ENCODE data around the gene NDUFA13.

Gene NDUFA13

DNA sequence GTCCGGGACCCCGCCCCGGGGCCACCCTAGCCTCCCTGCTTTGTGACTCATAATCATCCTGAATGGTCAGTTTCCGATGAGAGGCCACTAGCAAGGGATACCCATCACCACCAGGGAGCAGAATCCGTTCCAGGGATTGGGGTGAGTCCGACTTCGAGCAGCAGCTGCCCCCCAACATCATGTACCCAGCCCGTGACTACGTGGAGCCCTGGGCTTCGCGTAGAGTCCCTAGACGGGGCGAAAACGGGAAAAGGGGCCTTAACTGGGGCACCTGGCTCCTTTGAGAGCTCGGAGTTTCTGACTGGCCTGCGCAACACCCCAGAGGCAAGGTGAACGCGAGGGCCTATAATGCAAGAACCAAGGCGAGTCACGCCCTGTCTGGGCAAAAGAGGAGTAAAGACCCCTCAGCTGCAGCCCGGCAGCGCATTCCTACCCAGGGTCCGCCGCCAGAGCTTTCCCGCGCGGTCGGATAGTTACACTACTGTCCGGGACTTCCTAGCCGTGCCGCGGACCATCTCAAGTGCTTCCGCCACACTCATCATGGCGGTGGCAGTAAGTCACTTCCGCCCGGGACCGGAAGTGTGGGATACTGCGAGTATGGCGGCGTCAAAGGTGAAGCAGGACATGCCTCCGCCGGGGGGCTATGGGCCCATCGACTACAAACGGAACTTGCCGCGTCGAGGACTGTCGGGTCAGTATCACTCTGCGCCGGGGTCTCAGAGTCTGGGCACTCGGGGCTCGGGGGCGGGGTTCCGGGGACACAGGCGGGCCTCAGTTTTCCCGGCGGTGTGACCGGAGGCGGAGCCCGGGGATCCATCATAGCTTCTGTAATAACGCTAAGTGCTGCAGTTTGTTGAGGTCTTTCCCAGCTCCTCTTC lies at the start of gene NDUFA13:
Gene NDUFA13, plus strand, starts transcription at position 584 of the 878 bp plus-strand sequence. Its CDS starts 14 bp downstream, at position 598.
- Histone ChIP-seq H3K9me2 (replicated peaks; ENCODE audit: low read depth, low read length) (no peaks in the 10 kb centered on the region), H3K4me1 (ENCODE audit: insufficient read depth, low read length, poor library complexity, severe bottlenecking) (peaks cover 25% of the 10 kb centered on the region), H3K9ac (ENCODE audit: low read depth, low read length, poor library complexity, severe bottlenecking) (peak within 1 kb of the TSS; percentile 94), H3F3A (ENCODE audit: low read depth) (no peaks in the 10 kb centered on the region), H3K36me3 (ENCODE audit: insufficient read depth, low read length) (0 out of 2 replicates have a peak, but pooled peaks cover 2% of the 10 kb centered on the region), H2AFZ (ENCODE audit: low read length) (peak within 1 kb of the TSS; percentile 66), H3K79me2 (ENCODE audit: insufficient read depth, low read length) (peaks cover 57% of the 10 kb centered on the region), H3K27me3 (ENCODE audit: insufficient read depth, low read length, poor library complexity, severe bottlenecking) (no peaks in the 10 kb centered on the region), H3K4me3 (ENCODE audit: low read length, poor library complexity, severe bottlenecking) (peak within 1 kb of the TSS; percentile 92), H3K4me2 (ENCODE audit: low read depth, low read length, poor library complexity, severe bottlenecking) (peak within 1 kb of the TSS; percentile 96), H3K9me3 (ENCODE audit: insufficient read depth, low read depth, low read length) (no peaks in the 10 kb centered on the region), H4K20me1 (ENCODE audit: insufficient read depth, low read length, poor library complexity, severe bottlenecking) (peaks cover 8% of the 10 kb centered on the region)
- TF ChIP-seq, protein P1, sequence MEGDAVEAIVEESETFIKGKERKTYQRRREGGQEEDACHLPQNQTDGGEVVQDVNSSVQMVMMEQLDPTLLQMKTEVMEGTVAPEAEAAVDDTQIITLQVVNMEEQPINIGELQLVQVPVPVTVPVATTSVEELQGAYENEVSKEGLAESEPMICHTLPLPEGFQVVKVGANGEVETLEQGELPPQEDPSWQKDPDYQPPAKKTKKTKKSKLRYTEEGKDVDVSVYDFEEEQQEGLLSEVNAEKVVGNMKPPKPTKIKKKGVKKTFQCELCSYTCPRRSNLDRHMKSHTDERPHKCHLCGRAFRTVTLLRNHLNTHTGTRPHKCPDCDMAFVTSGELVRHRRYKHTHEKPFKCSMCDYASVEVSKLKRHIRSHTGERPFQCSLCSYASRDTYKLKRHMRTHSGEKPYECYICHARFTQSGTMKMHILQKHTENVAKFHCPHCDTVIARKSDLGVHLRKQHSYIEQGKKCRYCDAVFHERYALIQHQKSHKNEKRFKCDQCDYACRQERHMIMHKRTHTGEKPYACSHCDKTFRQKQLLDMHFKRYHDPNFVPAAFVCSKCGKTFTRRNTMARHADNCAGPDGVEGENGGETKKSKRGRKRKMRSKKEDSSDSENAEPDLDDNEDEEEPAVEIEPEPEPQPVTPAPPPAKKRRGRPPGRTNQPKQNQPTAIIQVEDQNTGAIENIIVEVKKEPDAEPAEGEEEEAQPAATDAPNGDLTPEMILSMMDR (conservative IDR thresholded peaks at IDR 0.05; ENCODE audit: low read length) = peak; percentile 18; the same call in 1 of the 2 replicates
- no peak for TF ChIP-seq EZH2phosphoT487 (IDR thresholded peaks at IDR 0.05; ENCODE audit: borderline replicate concordance)

DNA sequence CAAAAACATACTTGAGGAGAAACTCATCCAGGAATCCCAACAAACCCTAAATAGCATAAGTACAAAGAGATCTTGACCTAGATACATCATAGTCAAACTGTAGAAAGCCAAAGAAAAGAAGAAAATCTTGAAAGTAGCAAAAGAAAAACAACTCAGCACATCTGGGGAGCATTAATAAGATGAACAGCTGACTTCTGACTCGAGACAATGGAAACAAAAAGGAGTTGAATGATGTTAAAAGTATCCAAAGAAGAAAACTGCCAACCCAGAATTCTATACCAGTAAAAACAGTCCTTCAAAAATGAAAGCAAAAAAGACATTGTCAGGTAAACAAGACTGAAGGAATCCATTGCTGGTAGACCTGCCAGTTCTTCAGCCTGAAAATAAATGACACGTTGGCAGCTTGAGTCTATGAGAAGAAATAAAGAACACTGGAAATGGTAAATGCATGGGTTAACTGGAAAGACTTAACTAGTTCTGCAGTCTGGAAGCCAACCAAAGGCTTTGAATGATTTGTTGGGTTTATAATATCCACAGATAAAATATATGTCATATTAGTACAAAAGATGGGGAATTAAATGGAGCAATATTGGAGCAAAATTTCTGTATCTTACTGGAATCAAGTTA lies 47.5 kb upstream of the NDUFA13 start:
- Histone ChIP-seq H2AFZ (ENCODE audit: low read length) (no peak overlapping the region), H3K9ac (ENCODE audit: low read depth, low read length, poor library complexity, severe bottlenecking) (no peak overlapping the region), H3K79me2 (ENCODE audit: insufficient read depth, low read length) (peaks cover 94% of the 10 kb centered on the region), H3K4me3 (ENCODE audit: low read length, poor library complexity, severe bottlenecking) (no peak overlapping the region), H3K36me3 (ENCODE audit: insufficient read depth, low read length) (peaks cover 72% of the 10 kb centered on the region), H3K9me3 (ENCODE audit: insufficient read depth, low read depth, low read length) (peaks cover 17% of the 10 kb centered on the region), H3K9me2 (replicated peaks; ENCODE audit: low read depth, low read length) (no peaks in the 10 kb centered on the region), H3K4me2 (ENCODE audit: low read depth, low read length, poor library complexity, severe bottlenecking) (no peak overlapping the region), H3F3A (ENCODE audit: low read depth) (no peaks in the 10 kb centered on the region), H3K27me3 (ENCODE audit: insufficient read depth, low read length, poor library complexity, severe bottlenecking) (no peaks in the 10 kb centered on the region), H4K20me1 (ENCODE audit: insufficient read depth, low read length, poor library complexity, severe bottlenecking) (peaks cover 7% of the 10 kb centered on the region), H3K4me1 (ENCODE audit: insufficient read depth, low read length, poor library complexity, severe bottlenecking) (peaks cover 2% of the 10 kb centered on the region)
- TF ChIP-seq EZH2phosphoT487 (IDR thresholded peaks at IDR 0.05; ENCODE audit: borderline replicate concordance) = no peak
- TF ChIP-seq, protein P1 (conservative IDR thresholded peaks at IDR 0.05; ENCODE audit: low read length) = no peak

DNA sequence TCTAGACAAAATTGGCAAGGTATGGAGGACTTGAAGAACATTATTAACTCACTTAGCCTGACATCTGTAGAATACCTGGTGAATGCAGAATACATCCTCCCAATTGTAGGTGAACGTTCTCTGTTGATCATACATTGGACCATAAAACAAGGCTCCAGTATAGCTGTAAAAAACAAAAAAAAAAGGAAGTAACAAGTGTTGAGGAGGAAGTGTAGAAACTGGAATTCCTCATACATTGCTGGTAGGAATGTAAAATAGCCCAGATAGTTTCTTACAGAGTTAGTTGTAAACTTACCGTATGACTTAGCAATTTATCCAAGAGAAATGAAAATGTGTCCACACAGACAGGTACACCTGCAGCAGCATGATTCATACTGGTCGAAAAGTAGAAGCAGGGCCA lies 45.4 kb upstream of the NDUFA13 start:
- no peak for TF ChIP-seq EZH2phosphoT487 (IDR thresholded peaks at IDR 0.05; ENCODE audit: borderline replicate concordance)
- TF ChIP-seq, protein P1 (conservative IDR thresholded peaks at IDR 0.05; ENCODE audit: low read length) = no peak
- Histone ChIP-seq H3K4me3 (ENCODE audit: low read length, poor library complexity, severe bottlenecking) (no peak overlapping the region), H3K36me3 (ENCODE audit: insufficient read depth, low read length) (peaks cover 69% of the 10 kb centered on the region), H3K27me3 (ENCODE audit: insufficient read depth, low read length, poor library complexity, severe bottlenecking) (no peaks in the 10 kb centered on the region), H3K9me3 (ENCODE audit: insufficient read depth, low read depth, low read length) (peaks cover 17% of the 10 kb centered on the region), H3K9ac (ENCODE audit: low read depth, low read length, poor library complexity, severe bottlenecking) (no peak overlapping the region), H2AFZ (ENCODE audit: low read length) (no peak overlapping the region), H3K9me2 (replicated peaks; ENCODE audit: low read depth, low read length) (no peaks in the 10 kb centered on the region), H3K4me1 (ENCODE audit: insufficient read depth, low read length, poor library complexity, severe bottlenecking) (peaks cover 7% of the 10 kb centered on the region), H4K20me1 (ENCODE audit: insufficient read depth, low read length, poor library complexity, severe bottlenecking) (peaks cover 11% of the 10 kb centered on the region), H3F3A (ENCODE audit: low read depth) (no peaks in the 10 kb centered on the region), H3K79me2 (ENCODE audit: insufficient read depth, low read length) (peaks cover 92% of the 10 kb centered on the region; the same call in 1 of the 2 replicates), H3K4me2 (ENCODE audit: low read depth, low read length, poor library complexity, severe bottlenecking) (no peak overlapping the region)
